OCI-LY1 (cell line): ENCODE results near the gene ERG.

Experiments used
- H2AFZ ChIP-seq: fragments of 200-600 bp; sonication (generic), shearing (Covaris generic); 2 replicates; pipeline ENCODE4 v1.6.0; 2014; ENCODE audit warnings: antibody characterized with exemption, mild to moderate bottlenecking, low read length
- H3F3A ChIP-seq: fragments of 200-600 bp; sonication (generic), shearing (Covaris generic); 2 replicates; pipeline ENCODE4 v1.6.0; 2014; ENCODE audit warnings: mild to moderate bottlenecking, antibody characterized with exemption, low read length, moderate library complexity; ENCODE audit not compliant: insufficient read depth
- H3K27ac ChIP-seq: fragments of 200-600 bp; sonication (generic); 2 replicates; pipeline ENCODE4 v1.5.1; 2014; ENCODE audit warnings: low read length, mixed run types, mild to moderate bottlenecking, low read depth; ENCODE audit not compliant: poor library complexity, severe bottlenecking
- H3K27me3 ChIP-seq: fragments of 200-600 bp; sonication (generic); 2 replicates; pipeline ENCODE4 v1.6.0; 2014; ENCODE audit warnings: antibody characterized with exemption, mild to moderate bottlenecking, low read length, moderate library complexity; ENCODE audit not compliant: insufficient read depth
- H3K36me3 ChIP-seq: fragments of 200-600 bp; sonication (generic); 2 replicates; pipeline ENCODE4 v1.6.1; 2014; ENCODE audit warnings: mild to moderate bottlenecking, antibody characterized with exemption, low read length, moderate library complexity, mixed read lengths; ENCODE audit not compliant: insufficient read depth
- H3K4me1 ChIP-seq: fragments of 200-600 bp; sonication (generic); 2 replicates; pipeline ENCODE4 v1.5.1; 2014; ENCODE audit warnings: mild to moderate bottlenecking, low read length, moderate library complexity; ENCODE audit not compliant: insufficient read depth, severe bottlenecking
- H3K4me2 ChIP-seq: fragments of 200-600 bp; sonication (generic), shearing (Covaris generic); 2 replicates; pipeline ENCODE4 v1.6.1; 2014; ENCODE audit warnings: low read length
- H3K4me3 ChIP-seq: fragments of 200-600 bp; sonication (generic); 2 replicates; pipeline ENCODE4 v1.5.1; 2014; ENCODE audit warnings: low read length, low read depth, mild to moderate bottlenecking, mixed read lengths; ENCODE audit not compliant: poor library complexity, severe bottlenecking
- H3K79me2 ChIP-seq: fragments of 200-600 bp; shearing (Covaris generic); 2 replicates; pipeline ENCODE4 v1.6.1; 2016; ENCODE audit warnings: mixed run types, low read length, mixed read lengths; ENCODE audit not compliant: insufficient read depth
- H3K9ac ChIP-seq: fragments of 200-600 bp; sonication (generic), shearing (Covaris generic); 2 replicates; pipeline ENCODE4 v1.6.1; 2014; ENCODE audit warnings: mild to moderate bottlenecking, low read length, mixed read lengths
- H3K9me2 ChIP-seq: fragments of 200-600 bp; sonication (generic), shearing (Covaris generic); 2 replicates; pipeline ENCODE4 v1.6.1; 2014; ENCODE audit warnings: low read depth, mild to moderate bottlenecking, low read length, mixed read lengths
- H3K9me3 ChIP-seq: fragments of 200-600 bp; shearing (Covaris generic); 2 replicates; pipeline ENCODE4 v1.6.1; 2014; ENCODE audit warnings: low read length, mixed read lengths
- H4K20me1 ChIP-seq: fragments of 200-600 bp; sonication (generic), shearing (Covaris generic); 2 replicates; pipeline ENCODE4 v1.6.0; 2016; ENCODE audit warnings: mild to moderate bottlenecking, low read length; ENCODE audit not compliant: insufficient read depth
- CTCF ChIP-seq: fragments of 200-600 bp; sonication (generic), shearing (Covaris generic); IDR thresholded peaks from 2 replicates; pipeline ENCODE4 v1.5.1; 2017; ENCODE audit warnings: mild to moderate bottlenecking, antibody characterized with exemption, low read length, moderate library complexity, mixed read lengths
- EZH2 ChIP-seq: fragments of 200-600 bp; sonication (generic), shearing (Covaris generic); IDR thresholded peaks from 2 replicates; pipeline ENCODE4 v1.8.0; 2017; ENCODE audit warnings: borderline replicate concordance, mixed run types, mild to moderate bottlenecking, antibody characterized with exemption, low read length, moderate library complexity, mixed read lengths

ERG gene

GRCh38 chr21:38479641-38480525 lies 18.4 kb downstream of the ERG start:
- no peaks in the 10 kb centered on the region for H3K4me1 ChIP-seq
- H3F3A ChIP-seq = no peaks in the 10 kb centered on the region
- no peak overlapping the region for H3K4me3 ChIP-seq
- H3K79me2 ChIP-seq = no peaks in the 10 kb centered on the region
- H4K20me1 ChIP-seq = no peaks in the 10 kb centered on the region
- H3K9ac ChIP-seq = no peak overlapping the region
- no peaks in the 10 kb centered on the region for H3K9me3 ChIP-seq
- no peaks in the 10 kb centered on the region for H3K9me2 ChIP-seq
- H3K4me2 ChIP-seq = no peak overlapping the region
- H2AFZ ChIP-seq = no peak overlapping the region
- no peaks in the 10 kb centered on the region for H3K36me3 ChIP-seq
- H3K27me3 ChIP-seq = no peaks in the 10 kb centered on the region
- H3K27ac ChIP-seq = no peak overlapping the region
- no peak for TF ChIP-seq CTCF

DNA sequence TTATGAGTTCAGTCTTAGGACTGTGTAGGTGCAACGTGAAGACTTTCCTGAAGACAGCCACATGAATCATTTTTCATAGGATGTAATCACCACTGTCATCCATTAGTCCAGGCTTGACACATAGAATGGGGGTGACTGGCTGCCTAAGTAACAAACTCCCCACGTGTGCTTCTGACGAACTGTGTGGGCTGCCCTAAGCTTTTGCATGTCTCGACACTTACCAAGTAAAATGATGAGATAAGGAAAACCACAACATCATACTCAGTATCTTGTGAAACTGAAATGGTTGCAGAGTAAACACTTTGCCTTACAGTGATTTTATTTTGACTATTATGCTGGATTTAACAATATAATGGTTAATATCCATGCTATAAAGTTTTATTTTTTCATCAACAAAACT lies 19.5 kb downstream of the ERG start:
- Histone ChIP-seq H3K9me3 (no peaks in the 10 kb centered on the region), H3K27me3 (no peaks in the 10 kb centered on the region), H3F3A (no peaks in the 10 kb centered on the region), H3K4me3 (no peak overlapping the region), H3K9ac (no peak overlapping the region), H3K9me2 (no peaks in the 10 kb centered on the region), H3K79me2 (no peaks in the 10 kb centered on the region), H3K36me3 (no peaks in the 10 kb centered on the region), H3K4me1 (no peaks in the 10 kb centered on the region), H3K4me2 (no peak overlapping the region), H4K20me1 (no peaks in the 10 kb centered on the region), H3K27ac (no peak overlapping the region), H2AFZ (no peak overlapping the region)
- TF ChIP-seq EZH2 = no peak
- no peak for TF ChIP-seq CTCF

GRCh38 chr21:38477226-38477625 lies 21.1 kb downstream of the ERG start:
- no peak overlapping the region for H3K4me2 ChIP-seq
- TF ChIP-seq CTCF = no peak
- no peak for TF ChIP-seq EZH2
- H3K27me3 ChIP-seq = no peaks in the 10 kb centered on the region
- no peaks in the 10 kb centered on the region for H3F3A ChIP-seq
- H3K9me2 ChIP-seq = no peaks in the 10 kb centered on the region
- no peak overlapping the region for H3K27ac ChIP-seq
- no peak overlapping the region for H3K9ac ChIP-seq
- H3K36me3 ChIP-seq = no peaks in the 10 kb centered on the region
- no peaks in the 10 kb centered on the region for H3K9me3 ChIP-seq
- no peak overlapping the region for H2AFZ ChIP-seq
- H3K79me2 ChIP-seq = no peaks in the 10 kb centered on the region
- H3K4me3 ChIP-seq = no peak overlapping the region
- no peaks in the 10 kb centered on the region for H4K20me1 ChIP-seq
- H3K4me1 ChIP-seq = no peaks in the 10 kb centered on the region
